H9 (cell line): Measurements from ENCODE around the gene WFDC10A. TPM values are rescaled to one million over a fixed set of nuclear protein-coding genes. Genes with fewer than 3 reads are reported as not detected.
"Not testable (repeated sequence)": the region's sequence is repeated elsewhere in the genome, so short reads cannot be mapped to it uniquely, and the experiment has no call there.

Experiments used
- DNase-seq: peaks from one replicate; pipeline ENCODE4 v3.0.0-alpha.2; 2017
- H2AFZ ChIP-seq: one replicate; pipeline ENCODE4 v1.6.1; 2013; ENCODE audit warnings: mild to moderate bottlenecking, low read length, control low read depth, moderate library complexity
- H2AK5ac ChIP-seq: 2 replicates; pipeline ENCODE4 v1.6.1; 2013; ENCODE audit warnings: low read length, control low read depth, mixed read lengths; ENCODE audit not compliant: insufficient read length
- H2BK120ac ChIP-seq: one replicate; pipeline ENCODE4 v1.6.1; 2013; ENCODE audit warnings: low read depth, mild to moderate bottlenecking, low read length, control low read depth, inconsistent platforms; ENCODE audit not compliant: poor library complexity, severe bottlenecking
- H2BK12ac ChIP-seq: 2 replicates; pipeline ENCODE4 v1.6.1; 2013; ENCODE audit warnings: low read length, control low read depth, mixed read lengths, low read depth; ENCODE audit not compliant: insufficient read length
- H2BK15ac ChIP-seq: 2 replicates; pipeline ENCODE4 v1.6.1; 2013; ENCODE audit warnings: low read depth, low read length, control low read depth
- H2BK20ac ChIP-seq: one replicate; pipeline ENCODE4 v1.6.1; 2013; ENCODE audit warnings: low read depth, mild to moderate bottlenecking, low read length, control low read depth, inconsistent platforms; ENCODE audit not compliant: poor library complexity, severe bottlenecking
- H2BK5ac ChIP-seq: 2 replicates; pipeline ENCODE4 v1.6.1; 2013; ENCODE audit warnings: low read length, control low read depth, mixed read lengths; ENCODE audit not compliant: insufficient read length
- H3K14ac ChIP-seq: 2 replicates; pipeline ENCODE4 v1.6.1; 2013; ENCODE audit warnings: low read length, control low read depth; ENCODE audit not compliant: insufficient read depth
- H3K18ac ChIP-seq: 2 replicates; pipeline ENCODE4 v1.6.1; 2013; ENCODE audit warnings: low read depth, mild to moderate bottlenecking, mixed read lengths, low read length, control low read depth; ENCODE audit not compliant: insufficient read length
- H3K23ac ChIP-seq: 2 replicates; pipeline ENCODE4 v1.6.1; 2013; ENCODE audit warnings: low read length, control low read depth, mixed read lengths, low read depth; ENCODE audit not compliant: insufficient read length
- H3K23me2 ChIP-seq: 2 replicates; pipeline ENCODE4 v1.6.1; 2013; ENCODE audit warnings: low read depth, mild to moderate bottlenecking, mixed read lengths, low read length, control low read depth; ENCODE audit not compliant: insufficient read length, poor library complexity, severe bottlenecking
- H3K27ac ChIP-seq: 2 replicates; pipeline ENCODE4 v1.5.1; 2013; ENCODE audit warnings: low read length, control low read depth, mixed read lengths, low read depth; ENCODE audit not compliant: insufficient read length
- H3K27me3 ChIP-seq: 2 replicates; pipeline ENCODE4 v1.6.1; 2013; ENCODE audit warnings: low read length, control low read depth, inconsistent platforms; ENCODE audit not compliant: insufficient read depth
- H3K4ac ChIP-seq: 2 replicates; pipeline ENCODE4 v1.6.1; 2013; ENCODE audit warnings: low read depth, mild to moderate bottlenecking, control low read depth, inconsistent platforms, low read length, moderate library complexity
- H3K4me1 ChIP-seq: 2 replicates; pipeline ENCODE4 v1.6.1; 2013; ENCODE audit warnings: low read length, control low read depth, inconsistent platforms; ENCODE audit not compliant: insufficient read depth
- H3K4me2 ChIP-seq: 2 replicates; pipeline ENCODE4 v1.6.1; 2013; ENCODE audit warnings: low read length, control low read depth, mixed read lengths; ENCODE audit not compliant: insufficient read length, insufficient read depth
- H3K56ac ChIP-seq: 2 replicates; pipeline ENCODE4 v1.6.1; 2013; ENCODE audit warnings: low read depth, mild to moderate bottlenecking, mixed read lengths, low read length, control low read depth; ENCODE audit not compliant: insufficient read length
- H3K79me1 ChIP-seq: 2 replicates; pipeline ENCODE4 v1.6.1; 2013; ENCODE audit warnings: low read depth, mild to moderate bottlenecking, moderate library complexity, low read length, control low read depth, inconsistent platforms; ENCODE audit not compliant: insufficient read depth, poor library complexity, severe bottlenecking
- H3K79me2 ChIP-seq: 2 replicates; pipeline ENCODE4 v1.6.1; 2013; ENCODE audit warnings: low read length, control low read depth, inconsistent platforms; ENCODE audit not compliant: insufficient read depth
- H3K9ac ChIP-seq: 2 replicates; pipeline ENCODE4 v1.6.1; 2013; ENCODE audit warnings: low read length, control low read depth, mixed read lengths; ENCODE audit not compliant: insufficient read length; ENCODE audit errors: extremely low read depth
- H3K9me3 ChIP-seq: one replicate; pipeline ENCODE4 v1.6.1; 2013; ENCODE audit warnings: low read depth, low read length, inconsistent platforms; ENCODE audit not compliant: control insufficient read depth
- H3T11ph ChIP-seq: one replicate; pipeline ENCODE4 v1.6.1; 2013; ENCODE audit warnings: mild to moderate bottlenecking, low read length, control low read depth, inconsistent platforms
- H4K20me1 ChIP-seq: one replicate; pipeline ENCODE4 v1.6.1; 2013; ENCODE audit not compliant: control insufficient read depth, insufficient read length, insufficient read depth
- H4K5ac ChIP-seq: 2 replicates; pipeline ENCODE4 v1.6.1; 2013; ENCODE audit warnings: low read depth, mild to moderate bottlenecking, mixed read lengths, low read length, control low read depth; ENCODE audit not compliant: insufficient read length
- H4K8ac ChIP-seq: replicated peaks from 2 replicates; pipeline ENCODE4 v1.6.1; 2013; ENCODE audit warnings: low read length, control low read depth, mixed read lengths, low read depth; ENCODE audit not compliant: insufficient read length
- H4K91ac ChIP-seq: 2 replicates; pipeline ENCODE4 v1.6.1; 2013; ENCODE audit warnings: low read depth, mild to moderate bottlenecking, moderate library complexity, mixed read lengths, low read length, control low read depth; ENCODE audit not compliant: insufficient read length
- H3K27ac Mint-ChIP-seq, 3 experiments: 2 replicates in 2 of 3; 3 replicates in 1 of 3; pipeline ENCODE4 v1.8.0; 2020 to 2021; ENCODE audit warnings: mixed read lengths in 3 of 3, mild to moderate bottlenecking in 1 of 3, moderate library complexity in 1 of 3
- H3K27me3 Mint-ChIP-seq: 2 replicates; pipeline ENCODE4 v1.8.0; 2021; ENCODE audit warnings: low read depth, mild to moderate bottlenecking, moderate library complexity, mixed read lengths
- H3K36me3 Mint-ChIP-seq, 3 experiments: 2 replicates in 2 of 3; 3 replicates in 1 of 3; pipeline ENCODE4 v1.8.0; 2020 to 2021; ENCODE audit warnings: low read depth in 3 of 3, mixed read lengths in 3 of 3; ENCODE audit not compliant: insufficient read depth in 1 of 3
- H3K4me1 Mint-ChIP-seq, 2 experiments: 2 replicates each; pipeline ENCODE4 v1.8.0; 2020; ENCODE audit warnings: mixed read lengths in 2 of 2
- H3K4me3 Mint-ChIP-seq, 2 experiments: 2 replicates in 1 of 2; 3 replicates in 1 of 2; pipeline ENCODE4 v1.8.0; 2020 to 2021; ENCODE audit warnings: mild to moderate bottlenecking in 2 of 2, mixed read lengths in 2 of 2, moderate library complexity in 1 of 2
- H3K9me3 Mint-ChIP-seq, 2 experiments: 2 replicates in 1 of 2; 3 replicates in 1 of 2; pipeline ENCODE4 v1.8.0; 2020; ENCODE audit warnings: mild to moderate bottlenecking in 2 of 2, mixed read lengths in 2 of 2, moderate library complexity in 1 of 2
- WGBS: extraction: QIAGEN DNeasy Blood & Tissue Kit; methylation state at CpG from one replicate; pipeline ENCODE4 v1.1.7; 2013; ENCODE audit warnings: missing lambda C conversion rate, low lambda C conversion rate, mixed read lengths; ENCODE audit not compliant: insufficient read length; ENCODE audit errors: extremely low coverage; 5-methylcytosine and 5-hydroxymethylcytosine counted together
- total RNA-seq: library from RNA; stranded (reverse); gene quantifications from 2 replicates; pipeline ENCODE4 v1.2.1, GENCODE V29; 2021

WFDC10A gene
- total RNA-seq, 1 experiment from 2014 or later, result not detected

DNA sequence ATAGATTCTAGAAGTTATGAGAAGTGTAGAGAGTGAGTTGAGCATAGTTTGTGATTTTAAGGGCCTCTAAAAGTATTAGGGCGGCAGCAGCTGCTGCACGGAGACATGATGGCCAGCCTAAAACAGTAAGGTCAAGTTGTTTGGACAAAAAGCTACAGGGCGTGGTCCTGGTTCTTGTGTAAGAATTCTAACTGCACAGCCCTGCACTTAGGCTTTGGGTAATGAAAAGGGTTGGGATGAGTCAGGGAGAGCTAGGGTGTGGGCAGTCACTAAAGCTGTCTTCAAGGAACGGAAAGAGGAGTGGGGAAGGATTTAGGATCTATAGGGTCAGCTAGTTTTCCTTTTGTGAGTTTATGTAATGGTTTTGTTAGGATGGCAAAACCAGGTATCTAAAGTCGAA is 43.6 kb upstream of the WFDC10A start:
- H2AK5ac ChIP-seq, H3T11ph ChIP-seq, H2BK20ac ChIP-seq, H2AFZ ChIP-seq, H3K14ac ChIP-seq, H3K4me2 ChIP-seq, DNase-seq, H3K9me3 ChIP-seq, H2BK15ac ChIP-seq, H3K27ac ChIP-seq, H4K5ac ChIP-seq, H3K23me2 ChIP-seq, H2BK120ac ChIP-seq, H4K91ac ChIP-seq, H3K79me2 ChIP-seq, H3K9me3 Mint-ChIP-seq, H3K4me1 ChIP-seq, H3K4ac ChIP-seq, H3K79me1 ChIP-seq, H3K27me3 Mint-ChIP-seq, H4K20me1 ChIP-seq, H3K18ac ChIP-seq, H3K4me3 Mint-ChIP-seq, H3K23ac ChIP-seq, H3K36me3 Mint-ChIP-seq, H2BK12ac ChIP-seq, H2BK5ac ChIP-seq, H3K56ac ChIP-seq, H4K8ac ChIP-seq, H3K27ac Mint-ChIP-seq, H3K27me3 ChIP-seq, H3K9ac ChIP-seq: not testable (repeated sequence)
- no CpG with 5 or more reads among the region's 5 CpGs for WGBS
- H3K4me1 Mint-ChIP-seq, result peaks cover 9 to 15% of the 10 kb centered on the region in 2 experiments
